T-helper 2 cell treated with Interferon-gamma antibody and Interleukin-4, amounts not matched to agents 5 μg/mL and 100 μg/mL, for 36 hours (primary cell): ENCODE data around the gene KIRREL3.

ENCODE experiments used
- DNase-seq: peaks from one replicate; pipeline ENCODE4 v3.0.0; 2021; ENCODE audit warnings: low spot score
- H3K27ac Mint-ChIP-seq: one replicate; pipeline ENCODE4 v1.8.0; 2021; ENCODE audit warnings: mild to moderate bottlenecking, mixed read lengths
- H3K27me3 Mint-ChIP-seq: one replicate; pipeline ENCODE4 v1.8.0; 2021; ENCODE audit warnings: low read depth, mixed read lengths
- H3K36me3 Mint-ChIP-seq: one replicate; pipeline ENCODE4 v1.8.0; 2021; ENCODE audit warnings: low read depth, mixed read lengths
- H3K4me1 Mint-ChIP-seq: one replicate; pipeline ENCODE4 v1.8.0; 2021; ENCODE audit warnings: low read depth, mixed read lengths
- H3K4me3 Mint-ChIP-seq: one replicate; pipeline ENCODE4 v1.8.0; 2022; ENCODE audit warnings: mild to moderate bottlenecking, moderate library complexity, mixed read lengths
- H3K9me3 Mint-ChIP-seq: one replicate; pipeline ENCODE4 v1.8.0; 2021; ENCODE audit warnings: mixed read lengths

The KIRREL3 gene

GRCh38 chr11:126548581-126549550 is 451.7 kb downstream of the KIRREL3 start:
- no peak for DNase-seq
- Mint-ChIP-seq H3K27ac (no peak overlapping the region), H3K9me3 (no peaks in the 10 kb centered on the region), H3K4me1 (no peaks in the 10 kb centered on the region), H3K27me3 (peaks cover 13% of the 10 kb centered on the region), H3K4me3 (no peak overlapping the region), H3K36me3 (no peaks in the 10 kb centered on the region)

DNA sequence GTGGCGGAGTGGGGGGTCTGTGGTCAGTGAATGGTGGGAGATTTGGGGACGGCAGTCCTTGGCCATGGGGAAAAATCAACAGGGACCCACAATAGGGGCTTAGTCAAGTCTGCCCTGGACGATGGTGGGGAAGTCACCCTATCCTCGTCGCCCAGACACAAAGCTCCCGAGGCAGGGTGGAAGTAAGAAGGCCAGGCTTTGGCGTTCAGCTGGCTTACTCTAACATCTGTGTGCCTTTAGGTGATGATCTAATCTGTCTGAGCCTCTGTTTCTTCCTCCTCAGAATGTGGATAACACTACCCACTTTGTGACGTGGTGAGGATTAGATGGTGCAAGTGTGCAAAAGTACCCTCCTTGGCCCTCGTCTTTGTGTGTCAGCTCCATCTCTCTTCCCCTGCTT is 452.9 kb downstream of the KIRREL3 start:
- peaks cover 14% of the 10 kb centered on the region for H3K27me3 Mint-ChIP-seq
- no peak overlapping the region for H3K27ac Mint-ChIP-seq
- H3K9me3 Mint-ChIP-seq, result no peaks in the 10 kb centered on the region
- no peaks in the 10 kb centered on the region for H3K36me3 Mint-ChIP-seq
- DNase-seq, result no peak
- no peaks in the 10 kb centered on the region for H3K4me1 Mint-ChIP-seq
- no peak overlapping the region for H3K4me3 Mint-ChIP-seq

- peaks cover 14% of the 10 kb centered on the region for H3K27me3 Mint-ChIP-seq
- no peaks in the 10 kb centered on the region for H3K9me3 Mint-ChIP-seq
- H3K27ac Mint-ChIP-seq, result no peak overlapping the region
- H3K4me3 Mint-ChIP-seq, result no peak overlapping the region
- H3K36me3 Mint-ChIP-seq, result no peaks in the 10 kb centered on the region
- H3K4me1 Mint-ChIP-seq, result no peaks in the 10 kb centered on the region
- DNase-seq, result no peak
Observed at GRCh38 chr11:126547161-126547560, 453.4 kb downstream of the KIRREL3 start.

- Mint-ChIP-seq H3K36me3 (no peaks in the 10 kb centered on the region), H3K4me1 (no peaks in the 10 kb centered on the region), H3K27me3 (peaks cover 14% of the 10 kb centered on the region), H3K27ac (no peak overlapping the region), H3K4me3 (no peak overlapping the region), H3K9me3 (no peaks in the 10 kb centered on the region)
- DNase-seq, result no peak
Observed at GRCh38 chr11:126546694-126547093, 453.9 kb downstream of the KIRREL3 start.

DNA sequence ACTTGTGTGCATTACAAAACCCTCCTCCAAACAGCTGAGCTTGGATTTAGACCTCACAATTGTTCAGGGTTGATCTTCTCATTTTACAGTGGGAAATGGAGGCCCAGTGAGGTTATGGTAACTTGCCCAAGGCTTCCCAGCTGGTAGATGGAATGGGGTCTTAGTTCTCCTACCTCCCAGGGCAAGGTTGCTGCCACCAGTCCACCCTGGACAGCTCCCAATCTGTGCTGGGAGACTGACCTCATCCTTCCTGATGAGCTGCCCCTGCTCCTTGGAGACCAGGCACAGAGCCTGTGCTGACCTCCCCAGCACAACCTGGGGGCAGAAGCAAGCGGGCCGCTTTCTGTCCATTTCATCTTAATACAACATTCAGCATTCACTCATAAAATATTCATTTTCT is 454.4 kb downstream of the KIRREL3 start:
- no peak for DNase-seq
- Mint-ChIP-seq H3K27me3 (peaks cover 14% of the 10 kb centered on the region), H3K4me1 (no peaks in the 10 kb centered on the region)

DNA sequence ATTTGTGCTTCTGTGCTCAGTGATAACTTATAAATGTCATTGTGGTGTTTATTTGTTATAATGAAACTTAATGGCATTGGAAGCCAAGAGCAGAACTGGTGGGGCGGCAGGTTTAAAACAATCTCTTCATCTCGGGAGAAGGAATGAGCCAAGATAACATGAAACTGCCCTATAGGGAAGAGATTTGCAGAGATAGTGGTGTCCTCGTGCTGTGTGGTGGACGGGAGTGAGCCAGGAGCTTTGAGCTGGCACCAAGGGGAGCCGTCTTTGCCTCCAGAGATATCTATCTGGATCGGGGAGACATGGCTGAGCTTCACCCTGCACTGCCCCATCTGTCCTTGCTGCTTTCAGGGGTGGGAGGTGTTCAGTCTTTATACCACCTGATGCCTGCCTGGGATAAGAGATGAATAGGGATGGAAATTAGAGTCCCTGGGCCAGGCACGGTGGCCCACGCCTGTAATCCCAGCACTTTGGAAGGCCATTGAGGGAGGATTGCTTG is 455.5 kb downstream of the KIRREL3 start:
- Mint-ChIP-seq H3K27ac (no peak overlapping the region), H3K27me3 (peaks cover 14% of the 10 kb centered on the region), H3K4me1 (no peaks in the 10 kb centered on the region), H3K4me3 (no peak overlapping the region), H3K36me3 (no peaks in the 10 kb centered on the region), H3K9me3 (no peaks in the 10 kb centered on the region)
- DNase-seq, result no peak

More for the DNA sequence above, 454.4 kb downstream of the KIRREL3 start:
- no peak overlapping the region for H3K4me3 Mint-ChIP-seq
- no peaks in the 10 kb centered on the region for H3K36me3 Mint-ChIP-seq
- no peaks in the 10 kb centered on the region for H3K9me3 Mint-ChIP-seq
- H3K27ac Mint-ChIP-seq, result no peak overlapping the region

DNA sequence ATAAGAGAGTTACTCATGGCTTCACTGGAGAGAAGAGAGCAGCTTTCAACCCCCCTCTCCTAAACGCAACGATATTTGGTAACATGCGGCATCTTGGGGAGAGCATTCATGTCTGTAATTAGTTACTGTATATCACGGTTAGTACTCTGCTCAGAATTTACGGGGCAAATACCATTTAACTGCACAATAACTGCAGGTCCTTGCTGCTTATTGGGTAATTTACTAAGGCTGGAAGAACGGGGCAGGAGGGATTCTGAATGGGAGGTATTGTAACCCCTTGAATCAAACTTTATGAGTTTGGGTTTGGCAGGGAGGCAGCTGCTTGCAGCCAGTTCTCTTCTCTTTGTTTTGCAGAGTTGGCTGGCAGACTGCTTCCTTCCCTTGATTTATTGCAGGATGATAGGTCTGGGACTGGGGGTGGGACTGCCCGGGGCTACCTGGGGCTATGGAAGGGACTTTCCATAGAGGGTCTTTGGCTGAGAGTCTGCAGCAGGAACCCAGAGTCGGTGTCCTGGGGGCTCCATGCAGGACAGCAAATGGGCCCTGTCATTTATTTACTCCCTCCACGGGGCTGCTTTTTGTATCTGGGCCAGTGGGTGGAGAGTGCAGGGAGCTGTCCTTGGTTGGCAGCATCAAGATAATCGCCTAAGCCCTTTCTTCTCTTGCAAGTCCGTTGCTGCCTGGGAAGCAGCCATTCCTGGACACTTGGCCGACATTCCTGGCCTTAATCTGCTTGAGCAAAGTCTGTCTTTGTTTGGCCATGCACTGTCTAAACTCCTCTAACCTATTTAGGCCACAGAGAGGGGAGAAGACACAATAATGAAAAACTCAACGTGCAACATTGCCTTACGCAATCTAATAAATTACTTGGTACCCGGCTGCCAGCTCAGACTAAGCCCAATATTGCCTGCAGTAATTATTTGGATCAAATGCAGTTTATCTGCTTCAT is 456.2 kb downstream of the KIRREL3 start:
- Mint-ChIP-seq H3K9me3 (no peaks in the 10 kb centered on the region), H3K27me3 (peaks cover 14% of the 10 kb centered on the region), H3K36me3 (no peaks in the 10 kb centered on the region), H3K4me3 (no peak overlapping the region), H3K4me1 (no peaks in the 10 kb centered on the region), H3K27ac (no peak overlapping the region)
- DNase-seq, result no peak

DNA sequence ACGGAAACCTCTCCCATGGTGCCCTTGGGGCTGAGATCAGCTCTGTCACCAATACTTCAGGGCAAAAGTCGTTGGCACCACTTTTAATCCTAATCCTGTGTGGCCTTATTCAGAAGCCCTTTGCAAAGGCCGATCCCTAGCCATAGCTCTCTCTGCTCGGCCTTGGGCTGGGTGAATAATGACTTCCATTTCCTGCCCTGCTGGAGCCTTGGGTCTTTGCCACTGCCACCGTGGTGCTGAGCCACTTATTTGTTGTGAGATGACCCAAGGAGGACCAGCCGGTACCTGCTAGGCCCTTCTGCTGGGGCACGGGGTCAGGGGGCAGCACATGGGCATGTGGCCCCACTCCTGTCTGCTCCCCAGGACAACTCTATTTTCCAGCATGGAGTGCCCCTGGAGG is 456.9 kb downstream of the KIRREL3 start:
- no peak for DNase-seq
- H3K4me3 Mint-ChIP-seq, result no peak overlapping the region
- H3K27ac Mint-ChIP-seq, result no peak overlapping the region
- H3K9me3 Mint-ChIP-seq, result no peaks in the 10 kb centered on the region
- H3K36me3 Mint-ChIP-seq, result no peaks in the 10 kb centered on the region
- H3K4me1 Mint-ChIP-seq, result no peaks in the 10 kb centered on the region
- H3K27me3 Mint-ChIP-seq, result peaks cover 14% of the 10 kb centered on the region

- Mint-ChIP-seq H3K36me3 (no peaks in the 10 kb centered on the region), H3K27me3 (peaks cover 14% of the 10 kb centered on the region), H3K27ac (no peak overlapping the region), H3K9me3 (no peaks in the 10 kb centered on the region), H3K4me1 (no peaks in the 10 kb centered on the region), H3K4me3 (no peak overlapping the region)
- DNase-seq, result no peak
Observed at GRCh38 chr11:126542334-126543015, 458.1 kb downstream of the KIRREL3 start.

GRCh38 chr11:126538071-126538470 is 462.5 kb downstream of the KIRREL3 start:
- H3K36me3 Mint-ChIP-seq, result no peaks in the 10 kb centered on the region
- DNase-seq, result no peak
- H3K27me3 Mint-ChIP-seq, result no peaks in the 10 kb centered on the region
- H3K4me3 Mint-ChIP-seq, result no peak overlapping the region
- H3K4me1 Mint-ChIP-seq, result no peaks in the 10 kb centered on the region
- H3K27ac Mint-ChIP-seq, result no peak overlapping the region
- no peaks in the 10 kb centered on the region for H3K9me3 Mint-ChIP-seq

- Mint-ChIP-seq H3K9me3 (no peaks in the 10 kb centered on the region), H3K27ac (no peak overlapping the region), H3K27me3 (no peaks in the 10 kb centered on the region)
Observed at GRCh38 chr11:126537492-126537891, 463.1 kb downstream of the KIRREL3 start.

GRCh38 chr11:126534141-126534805 is 466.3 kb downstream of the KIRREL3 start:
- no peaks in the 10 kb centered on the region for H3K27me3 Mint-ChIP-seq

More at GRCh38 chr11:126537492-126537891, 463.1 kb downstream of the KIRREL3 start:
- no peaks in the 10 kb centered on the region for H3K36me3 Mint-ChIP-seq
- H3K4me3 Mint-ChIP-seq, result no peak overlapping the region
- no peak for DNase-seq
- H3K4me1 Mint-ChIP-seq, result no peaks in the 10 kb centered on the region

GRCh38 chr11:126533560-126533959 is 467.0 kb downstream of the KIRREL3 start:
- no peaks in the 10 kb centered on the region for H3K9me3 Mint-ChIP-seq
- H3K36me3 Mint-ChIP-seq, result no peaks in the 10 kb centered on the region
- no peak overlapping the region for H3K27ac Mint-ChIP-seq
- H3K4me3 Mint-ChIP-seq, result no peak overlapping the region
- H3K4me1 Mint-ChIP-seq, result no peaks in the 10 kb centered on the region
- no peak for DNase-seq
- H3K27me3 Mint-ChIP-seq, result no peaks in the 10 kb centered on the region

More at GRCh38 chr11:126534141-126534805, 466.3 kb downstream of the KIRREL3 start:
- DNase-seq, result no peak
- no peak overlapping the region for H3K27ac Mint-ChIP-seq
- no peak overlapping the region for H3K4me3 Mint-ChIP-seq
- no peaks in the 10 kb centered on the region for H3K36me3 Mint-ChIP-seq
- no peaks in the 10 kb centered on the region for H3K4me1 Mint-ChIP-seq
- no peaks in the 10 kb centered on the region for H3K9me3 Mint-ChIP-seq
